ENCODE measurements around the gene ISG20L2.

ISG20L2 gene

DNA sequence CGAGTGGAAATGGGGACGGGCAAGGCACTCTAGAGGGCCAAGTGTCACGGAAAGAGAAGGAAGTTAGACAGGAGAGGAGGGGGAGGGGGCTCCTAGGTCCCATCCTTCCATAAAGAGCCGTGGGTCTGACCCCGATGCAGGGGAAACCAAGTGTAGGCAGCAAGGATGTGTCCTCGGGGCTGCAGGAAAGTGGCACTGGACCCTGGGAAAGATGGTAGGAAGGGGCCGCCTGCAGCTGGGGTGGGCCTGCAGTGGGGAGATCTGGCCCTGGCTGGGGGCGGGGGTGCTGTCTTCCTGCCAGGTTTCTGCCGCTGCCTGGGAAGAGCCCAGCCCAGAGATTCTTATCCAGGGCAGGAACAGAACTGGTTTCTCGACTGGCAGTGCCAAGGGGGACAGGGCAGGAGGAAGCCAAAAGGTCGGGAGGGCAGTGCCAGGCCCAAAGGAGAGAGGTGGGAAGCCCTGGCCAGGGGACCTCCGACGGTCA lies 36.1 kb downstream of the ISG20L2 start:
- Histone ChIP-seq H3K4me1 (ENCODE audit: control insufficient read depth, insufficient read depth, low read length) (peaks cover 54% of the 10 kb centered on the region), H3K4me3 (ENCODE audit: low read depth, low read length) (peak overlapping the region; percentile 30), H3K9ac (ENCODE audit: low read depth, low read length) (no peak overlapping the region), H3K27ac (ENCODE audit: low read depth, low read length) (peak overlapping the region; percentile 89), H3K36me3 (ENCODE audit: control insufficient read depth, insufficient read depth, low read length) (no peaks in the 10 kb centered on the region), H3K27me3 (ENCODE audit: control insufficient read depth, insufficient read depth, low read length) (peaks cover 8% of the 10 kb centered on the region; the same call in 1 of the 2 replicates), H3K9me3 (ENCODE audit: control insufficient read depth, insufficient read depth, low read length) (no peaks in the 10 kb centered on the region)

DNA sequence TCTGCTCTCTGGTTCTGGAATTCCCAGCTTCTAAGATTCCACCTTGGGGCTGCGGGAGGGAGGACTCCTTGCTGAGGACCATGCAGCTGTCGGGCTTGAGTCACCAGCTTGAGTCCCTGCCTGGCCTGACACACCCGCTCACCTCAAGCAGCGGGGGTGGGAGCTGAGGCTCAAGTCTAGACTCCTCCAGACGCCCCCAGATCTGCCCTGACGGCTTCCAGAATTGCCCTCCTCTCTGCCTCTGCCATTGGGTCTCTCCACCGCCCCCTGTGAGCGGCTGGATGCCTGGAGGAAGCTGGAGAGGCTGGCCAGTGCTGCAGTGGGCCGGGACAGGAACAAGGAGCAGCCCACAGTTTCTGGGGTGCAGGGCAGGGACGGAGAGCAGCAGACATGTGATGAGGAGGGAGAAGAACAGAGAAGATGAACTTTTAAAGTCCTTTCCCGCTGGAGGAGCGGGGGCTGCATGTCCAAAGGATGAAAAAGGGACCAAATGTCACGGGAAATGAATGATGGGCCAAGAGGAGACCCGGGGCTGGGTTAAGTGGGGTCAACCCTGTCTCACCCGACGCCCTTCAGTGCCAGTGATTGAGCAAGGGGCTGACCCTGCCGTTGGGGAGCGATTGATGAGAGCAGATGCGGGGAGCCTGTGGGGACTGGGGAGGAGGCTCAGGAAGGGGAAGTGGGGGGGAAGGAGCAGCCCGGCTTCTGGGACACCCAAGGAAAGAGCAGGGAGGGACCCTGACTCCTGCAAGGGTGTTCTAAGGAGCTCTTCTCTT lies 36.7 kb downstream of the ISG20L2 start:
- Histone ChIP-seq H3K36me3 (ENCODE audit: control insufficient read depth, insufficient read depth, low read length) (no peaks in the 10 kb centered on the region), H3K9me3 (ENCODE audit: control insufficient read depth, insufficient read depth, low read length) (no peaks in the 10 kb centered on the region), H3K4me1 (ENCODE audit: control insufficient read depth, insufficient read depth, low read length) (peaks cover 54% of the 10 kb centered on the region), H3K4me3 (ENCODE audit: low read depth, low read length) (peak overlapping the region; percentile 30; the same call in 1 of the 2 replicates), H3K27ac (ENCODE audit: low read depth, low read length) (peak overlapping the region; percentile 89), H3K9ac (ENCODE audit: low read depth, low read length) (no peak overlapping the region), H3K27me3 (ENCODE audit: control insufficient read depth, insufficient read depth, low read length) (peaks cover 8% of the 10 kb centered on the region; the same call in 1 of the 2 replicates)

DNA sequence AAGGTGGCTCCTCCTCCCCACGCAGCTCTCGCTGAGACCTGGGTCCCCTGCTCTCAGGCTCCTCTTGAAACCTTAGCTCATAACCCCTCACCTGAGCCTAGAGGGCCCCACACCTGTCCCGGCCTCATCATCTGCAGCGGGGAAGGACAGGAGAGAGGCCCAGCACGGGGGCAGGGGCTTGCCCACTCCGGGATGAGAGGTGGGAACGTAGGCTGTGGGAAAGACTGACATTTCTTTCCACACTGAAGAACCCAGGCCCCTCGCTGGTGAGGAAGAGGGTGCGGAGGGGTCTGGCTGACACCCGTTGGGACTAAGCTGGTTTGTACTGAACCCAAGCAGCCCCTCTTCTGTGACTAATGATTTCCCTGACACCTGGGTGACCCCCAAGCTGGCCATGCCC lies 37.4 kb downstream of the ISG20L2 start:
- Histone ChIP-seq H3K4me1 (ENCODE audit: control insufficient read depth, insufficient read depth, low read length) (peaks cover 54% of the 10 kb centered on the region), H3K36me3 (ENCODE audit: control insufficient read depth, insufficient read depth, low read length) (no peaks in the 10 kb centered on the region), H3K27ac (ENCODE audit: low read depth, low read length) (peak overlapping the region; percentile 30), H3K9me3 (ENCODE audit: control insufficient read depth, insufficient read depth, low read length) (no peaks in the 10 kb centered on the region), H3K4me3 (ENCODE audit: low read depth, low read length) (no peak overlapping the region; the same call in 1 of the 2 replicates), H3K9ac (ENCODE audit: low read depth, low read length) (no peak overlapping the region), H3K27me3 (ENCODE audit: control insufficient read depth, insufficient read depth, low read length) (peaks cover 8% of the 10 kb centered on the region; the same call in 1 of the 2 replicates)

DNA sequence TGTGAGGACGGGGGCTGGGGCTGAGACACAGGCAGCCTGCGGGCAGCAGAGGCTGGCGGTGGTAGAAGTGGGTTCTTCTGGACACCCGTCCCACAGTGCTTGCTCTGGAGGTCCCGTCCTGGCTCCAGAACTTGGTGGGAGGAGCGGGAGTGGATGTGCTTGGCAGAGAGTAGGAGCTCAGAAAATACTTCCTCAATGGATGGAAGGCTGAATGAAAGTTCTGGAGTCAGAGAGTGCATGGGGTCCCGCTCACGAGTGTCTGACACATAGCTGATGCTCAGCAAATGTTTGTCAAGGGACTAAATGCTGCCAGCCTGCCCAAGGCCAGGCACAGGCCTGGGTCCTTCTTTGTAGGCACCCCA lies 37.9 kb downstream of the ISG20L2 start:
- Histone ChIP-seq H3K4me1 (ENCODE audit: control insufficient read depth, insufficient read depth, low read length) (peaks cover 54% of the 10 kb centered on the region), H3K27ac (ENCODE audit: low read depth, low read length) (no peak overlapping the region), H3K4me3 (ENCODE audit: low read depth, low read length) (no peak overlapping the region), H3K9ac (ENCODE audit: low read depth, low read length) (no peak overlapping the region), H3K9me3 (ENCODE audit: control insufficient read depth, insufficient read depth, low read length) (no peaks in the 10 kb centered on the region), H3K36me3 (ENCODE audit: control insufficient read depth, insufficient read depth, low read length) (no peaks in the 10 kb centered on the region), H3K27me3 (ENCODE audit: control insufficient read depth, insufficient read depth, low read length) (peaks cover 8% of the 10 kb centered on the region; the same call in 1 of the 2 replicates)

DNA sequence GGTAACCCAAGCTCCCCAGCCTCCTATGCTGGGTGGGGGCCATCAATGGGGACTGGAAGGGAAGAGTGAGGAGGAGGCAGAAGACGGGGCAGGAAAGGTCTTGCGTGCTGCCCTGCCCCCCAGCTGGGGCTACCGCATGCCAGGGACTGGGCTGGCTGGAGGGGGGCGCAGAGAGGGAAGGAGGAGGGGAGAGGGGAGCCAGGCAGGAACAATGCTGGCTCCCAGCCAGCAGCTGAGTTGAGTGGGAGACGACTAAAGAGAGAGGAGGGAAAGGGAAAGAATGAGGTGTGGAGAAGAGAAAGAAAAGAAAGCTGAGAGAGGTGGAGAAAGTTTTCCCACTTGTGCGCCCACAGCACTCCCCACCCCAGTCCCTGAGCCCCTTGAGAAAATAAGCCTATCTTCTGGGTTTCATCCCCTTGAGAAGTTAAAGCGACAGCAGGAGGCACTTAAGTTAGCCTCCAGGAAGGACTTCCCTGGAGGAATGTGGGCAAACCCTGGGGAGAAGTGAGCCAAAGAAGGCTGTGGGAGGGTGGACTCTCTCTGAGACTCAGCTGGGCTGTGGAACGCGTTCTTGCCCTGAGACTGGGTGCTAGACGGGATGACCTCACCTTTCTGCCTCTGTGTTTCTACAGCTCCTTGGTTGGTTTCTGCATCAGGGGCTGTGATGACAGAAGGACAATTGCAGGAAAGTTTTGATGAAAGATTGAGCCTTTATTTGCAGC lies 38.5 kb downstream of the ISG20L2 start:
- peaks cover 54% of the 10 kb centered on the region for H3K4me1 ChIP-seq (ENCODE audit: control insufficient read depth, insufficient read depth, low read length)
- H3K4me3 ChIP-seq (ENCODE audit: low read depth, low read length) = peak overlapping the region; percentile 54
- no peak overlapping the region for H3K27ac ChIP-seq (ENCODE audit: low read depth, low read length)
- H3K9me3 ChIP-seq (ENCODE audit: control insufficient read depth, insufficient read depth, low read length) = no peaks in the 10 kb centered on the region
- no peaks in the 10 kb centered on the region for H3K36me3 ChIP-seq (ENCODE audit: control insufficient read depth, insufficient read depth, low read length)
- H3K9ac ChIP-seq (ENCODE audit: low read depth, low read length) = no peak overlapping the region
- H3K27me3 ChIP-seq (ENCODE audit: control insufficient read depth, insufficient read depth, low read length) = peaks cover 8% of the 10 kb centered on the region; the same call in 1 of the 2 replicates

DNA sequence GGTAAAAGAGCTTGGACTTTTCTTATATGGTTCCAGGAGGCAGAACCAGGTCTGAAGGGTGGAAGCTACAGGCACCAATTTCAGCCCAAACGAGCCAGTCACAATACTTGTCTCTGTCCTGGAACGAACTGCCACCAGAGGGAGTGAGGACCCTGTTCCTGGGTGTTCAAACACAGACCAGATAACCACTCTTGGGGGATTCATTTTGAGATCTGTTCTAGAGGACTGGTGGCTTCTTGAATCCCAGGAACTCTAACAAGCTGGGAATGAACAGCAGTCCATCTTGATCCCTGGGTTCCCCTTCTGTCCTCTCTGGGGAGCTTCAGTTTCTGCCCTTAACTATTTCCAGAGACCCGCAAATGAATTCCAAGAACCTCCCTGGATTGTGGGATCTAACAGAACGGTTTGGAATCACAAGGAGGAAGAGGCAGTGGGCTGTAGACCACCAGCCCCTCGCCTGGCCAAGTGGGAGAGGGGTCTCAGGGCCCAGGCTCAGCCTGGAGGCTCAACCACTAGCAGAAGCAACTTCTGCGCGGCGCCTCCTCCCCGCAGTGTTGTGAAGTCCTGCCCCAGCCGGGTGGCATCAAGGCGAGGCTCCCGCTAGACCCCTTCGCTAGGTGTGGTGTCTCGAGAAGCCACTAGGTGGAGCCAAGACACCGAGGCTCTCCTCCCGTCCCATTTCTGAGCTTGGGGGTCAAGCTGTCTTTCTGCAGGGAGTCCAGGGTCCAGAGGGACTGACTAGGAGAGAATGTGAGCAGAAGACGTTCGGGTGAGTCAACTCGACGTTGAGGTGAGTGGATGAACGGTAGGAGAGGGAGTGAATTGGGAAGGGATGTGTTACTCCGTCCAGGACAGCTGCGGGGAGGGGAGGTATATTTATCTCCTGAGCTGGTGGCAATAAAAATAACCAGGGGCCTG lies 39.3 kb downstream of the ISG20L2 start:
- H3K9ac ChIP-seq (ENCODE audit: low read depth, low read length) = no peak overlapping the region
- no peak overlapping the region for H3K27ac ChIP-seq (ENCODE audit: low read depth, low read length)
- H3K9me3 ChIP-seq (ENCODE audit: control insufficient read depth, insufficient read depth, low read length) = no peaks in the 10 kb centered on the region
- peaks cover 8% of the 10 kb centered on the region; the same call in 1 of the 2 replicates for H3K27me3 ChIP-seq (ENCODE audit: control insufficient read depth, insufficient read depth, low read length)
- no peaks in the 10 kb centered on the region for H3K36me3 ChIP-seq (ENCODE audit: control insufficient read depth, insufficient read depth, low read length)
- peaks cover 49% of the 10 kb centered on the region for H3K4me1 ChIP-seq (ENCODE audit: control insufficient read depth, insufficient read depth, low read length)
- H3K4me3 ChIP-seq (ENCODE audit: low read depth, low read length) = peak overlapping the region; percentile 54

DNA sequence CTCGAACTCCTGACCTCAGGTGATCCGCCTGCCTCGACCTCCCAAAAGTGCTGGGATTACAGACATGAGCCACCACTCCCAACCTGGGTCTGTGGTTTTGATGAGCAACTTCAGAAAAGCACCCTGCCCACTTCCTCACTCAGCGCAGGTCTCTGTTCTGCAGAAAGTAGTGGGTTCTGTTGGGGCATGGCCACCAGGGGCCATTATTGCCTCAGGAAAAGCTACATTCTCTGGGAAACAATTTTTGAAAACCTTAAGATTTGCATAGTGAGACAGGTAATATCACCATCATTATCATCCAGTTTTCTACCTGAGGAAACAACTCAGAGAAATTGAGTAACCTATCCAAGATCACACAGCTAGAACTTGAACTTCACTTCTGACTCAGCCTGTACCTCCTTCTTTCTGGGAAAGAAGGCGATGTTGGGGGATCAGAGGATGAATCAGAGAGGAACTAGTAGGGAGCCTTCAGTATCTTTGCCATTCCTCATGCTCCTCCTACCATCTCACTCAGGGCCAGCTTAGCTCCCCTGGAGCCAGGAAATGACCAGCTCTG lies 44.3 kb downstream of the ISG20L2 start:
- no peak overlapping the region for H3K4me3 ChIP-seq (ENCODE audit: low read depth, low read length)
- peaks cover 12% of the 10 kb centered on the region for H3K4me1 ChIP-seq (ENCODE audit: control insufficient read depth, insufficient read depth, low read length)
- H3K36me3 ChIP-seq (ENCODE audit: control insufficient read depth, insufficient read depth, low read length) = no peaks in the 10 kb centered on the region
- H3K27me3 ChIP-seq (ENCODE audit: control insufficient read depth, insufficient read depth, low read length) = no peaks in the 10 kb centered on the region
- no peak overlapping the region for H3K9ac ChIP-seq (ENCODE audit: low read depth, low read length)
- H3K27ac ChIP-seq (ENCODE audit: low read depth, low read length) = no peak overlapping the region
- no peaks in the 10 kb centered on the region for H3K9me3 ChIP-seq (ENCODE audit: control insufficient read depth, insufficient read depth, low read length)

DNA sequence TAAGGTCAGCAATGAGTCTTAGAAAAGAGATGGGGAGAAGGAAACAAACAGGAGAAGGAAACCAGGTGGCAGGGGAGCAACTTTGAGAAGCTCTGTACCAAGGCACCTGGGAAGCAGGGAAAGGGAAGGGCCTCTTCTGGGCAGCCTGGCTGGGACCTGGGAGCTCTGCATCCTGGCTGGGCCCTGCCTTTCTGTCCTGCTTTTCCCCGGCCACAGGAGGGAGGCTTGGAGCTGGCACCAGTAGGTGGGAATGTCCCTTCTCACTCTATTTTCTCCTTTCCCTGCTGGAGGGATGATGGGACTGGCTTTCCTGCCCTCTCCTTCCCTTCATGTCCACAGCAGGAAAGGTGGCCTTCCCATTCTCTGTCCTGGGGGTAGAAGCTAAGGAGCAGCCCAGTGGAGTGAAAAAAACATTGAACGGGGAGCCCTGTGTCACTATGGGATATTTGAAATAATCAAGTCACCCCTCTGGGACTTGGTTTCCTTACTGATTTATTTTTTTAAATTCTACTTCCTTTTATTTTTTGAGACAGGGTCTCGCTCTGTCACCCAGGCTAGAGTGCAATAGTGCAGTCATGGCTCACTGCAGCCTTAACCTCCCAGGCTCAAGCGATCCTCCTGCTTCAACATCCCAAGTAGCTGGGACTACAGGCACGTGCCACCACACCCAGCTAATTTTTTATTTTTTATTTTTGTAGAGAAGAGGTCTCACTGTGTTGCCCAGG lies 46.2 kb downstream of the ISG20L2 start:
- no peak overlapping the region for H3K9ac ChIP-seq (ENCODE audit: low read depth, low read length)
- H3K9me3 ChIP-seq (ENCODE audit: control insufficient read depth, insufficient read depth, low read length) = no peaks in the 10 kb centered on the region
- no peaks in the 10 kb centered on the region for H3K36me3 ChIP-seq (ENCODE audit: control insufficient read depth, insufficient read depth, low read length)
- no peak overlapping the region for H3K4me3 ChIP-seq (ENCODE audit: low read depth, low read length)
- H3K4me1 ChIP-seq (ENCODE audit: control insufficient read depth, insufficient read depth, low read length) = peaks cover 15% of the 10 kb centered on the region
- no peaks in the 10 kb centered on the region for H3K27me3 ChIP-seq (ENCODE audit: control insufficient read depth, insufficient read depth, low read length)
- no peak overlapping the region for H3K27ac ChIP-seq (ENCODE audit: low read depth, low read length)

DNA sequence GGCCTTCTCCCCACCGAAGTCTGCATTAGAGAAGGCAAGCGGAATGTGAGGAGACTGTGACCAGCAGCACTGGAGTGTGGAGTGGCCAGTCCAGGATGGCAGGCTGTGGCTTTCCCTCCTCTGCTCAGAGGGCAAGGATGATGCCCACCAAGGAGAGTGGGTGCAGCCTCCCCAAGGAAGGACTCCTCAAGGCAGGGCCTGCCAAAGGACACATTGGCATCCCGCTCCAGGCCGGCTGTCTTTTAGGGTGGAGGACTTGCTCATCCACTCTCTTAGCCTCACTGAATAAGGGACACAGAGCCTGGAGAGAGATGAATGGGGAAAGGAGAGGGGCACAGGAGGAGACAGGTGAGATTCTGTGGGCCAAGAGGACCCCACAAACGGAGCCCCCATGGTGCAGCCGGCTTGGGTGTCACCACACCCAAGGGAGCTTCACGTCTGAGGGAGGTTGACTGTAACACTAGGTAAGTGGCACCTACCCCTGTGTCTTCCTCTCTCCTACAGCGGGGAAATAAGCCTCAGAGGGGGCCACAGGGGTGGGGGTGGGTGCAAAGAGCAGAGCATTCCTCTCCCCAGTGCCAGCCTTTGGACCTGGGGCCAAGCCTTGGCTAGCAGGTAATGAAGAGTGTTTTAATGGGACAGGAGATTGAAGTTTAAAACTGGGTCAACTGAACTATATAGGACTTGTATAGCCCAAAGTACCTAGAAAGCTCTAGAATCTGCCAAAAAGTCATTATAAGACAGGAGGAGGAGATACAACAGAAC lies 47.2 kb downstream of the ISG20L2 start:
- no peaks in the 10 kb centered on the region for H3K36me3 ChIP-seq (ENCODE audit: control insufficient read depth, insufficient read depth, low read length)
- H3K4me3 ChIP-seq (ENCODE audit: low read depth, low read length) = no peak overlapping the region
- H3K9me3 ChIP-seq (ENCODE audit: control insufficient read depth, insufficient read depth, low read length) = no peaks in the 10 kb centered on the region
- no peak overlapping the region for H3K27ac ChIP-seq (ENCODE audit: low read depth, low read length)
- no peak overlapping the region for H3K9ac ChIP-seq (ENCODE audit: low read depth, low read length)
- no peaks in the 10 kb centered on the region for H3K27me3 ChIP-seq (ENCODE audit: control insufficient read depth, insufficient read depth, low read length)
- H3K4me1 ChIP-seq (ENCODE audit: control insufficient read depth, insufficient read depth, low read length) = peaks cover 15% of the 10 kb centered on the region

All from HUES48 (cell line).